Chondrocyte (in vitro differentiated cells): Measurements from ENCODE around the gene P2RX1. TPM values are rescaled to one million over a fixed set of nuclear protein-coding genes. Genes with fewer than 3 reads are reported as not detected.

Experiments used
- DNase-seq: peaks from one replicate; pipeline ENCODE4 v3.0.0; 2021; ENCODE audit warnings: mixed read lengths, low spot score
- H3K27ac Mint-ChIP-seq: one replicate; pipeline ENCODE4 v1.8.0; 2021; ENCODE audit warnings: mild to moderate bottlenecking, moderate library complexity, mixed read lengths; ENCODE audit not compliant: unreplicated experiment
- H3K27me3 Mint-ChIP-seq: 2 replicates; pipeline ENCODE4 v1.8.0; 2021; ENCODE audit warnings: low read depth, mixed read lengths
- H3K36me3 Mint-ChIP-seq: 2 replicates; pipeline ENCODE4 v1.8.0; 2021; ENCODE audit warnings: low read depth, mixed read lengths
- H3K4me1 Mint-ChIP-seq: 2 replicates; pipeline ENCODE4 v1.8.0; 2021; ENCODE audit warnings: low read depth, mild to moderate bottlenecking, mixed read lengths
- H3K4me3 Mint-ChIP-seq: one replicate; pipeline ENCODE4 v1.8.0; 2021; ENCODE audit warnings: mild to moderate bottlenecking, moderate library complexity, mixed read lengths; ENCODE audit not compliant: unreplicated experiment
- H3K9me3 Mint-ChIP-seq: 2 replicates; pipeline ENCODE4 v1.8.0; 2021; ENCODE audit warnings: low read depth, mixed read lengths
- CTCF ChIP-seq: fragments of 200-600 bp; sonication (generic); IDR thresholded peaks from 2 replicates; pipeline ENCODE4 v1.5.0; 2021; ENCODE audit warnings: antibody characterized with exemption, mild to moderate bottlenecking, moderate library complexity
- total RNA-seq: library from RNA; stranded (reverse); gene quantifications from 3 replicates; pipeline ENCODE4 v1.2.1, GENCODE V29; 2021

Gene P2RX1
- total RNA-seq, 1 donor from 2014 or later: not detected

- peak overlapping the region; percentile 57 for H3K27ac Mint-ChIP-seq
- DNase-seq: no peak
- no peak overlapping the region for H3K4me3 Mint-ChIP-seq
- no peaks in the 10 kb centered on the region for H3K9me3 Mint-ChIP-seq
- H3K36me3 Mint-ChIP-seq: no peaks in the 10 kb centered on the region
- H3K4me1 Mint-ChIP-seq: peaks cover 45% of the 10 kb centered on the region
- no peak for TF ChIP-seq CTCF
- H3K27me3 Mint-ChIP-seq: no peaks in the 10 kb centered on the region
Observed at GRCh38 chr17:3885271-3885670, 31.0 kb downstream of the P2RX1 start.

GRCh38 chr17:3884188-3884587 lies 32.1 kb downstream of the P2RX1 start:
- no peak for TF ChIP-seq CTCF
- no peak for DNase-seq
- Mint-ChIP-seq H3K36me3 (no peaks in the 10 kb centered on the region), H3K27ac (no peak overlapping the region), H3K9me3 (no peaks in the 10 kb centered on the region), H3K4me3 (no peak overlapping the region), H3K27me3 (no peaks in the 10 kb centered on the region), H3K4me1 (peaks cover 43% of the 10 kb centered on the region)

- TF ChIP-seq CTCF: no peak
- DNase-seq: no peak
- Mint-ChIP-seq H3K9me3 (no peaks in the 10 kb centered on the region), H3K36me3 (no peaks in the 10 kb centered on the region), H3K27ac (no peak overlapping the region), H3K4me3 (no peak overlapping the region), H3K4me1 (peaks cover 35% of the 10 kb centered on the region), H3K27me3 (no peaks in the 10 kb centered on the region)
Observed at GRCh38 chr17:3882276-3882675, 34.0 kb downstream of the P2RX1 start.

DNA sequence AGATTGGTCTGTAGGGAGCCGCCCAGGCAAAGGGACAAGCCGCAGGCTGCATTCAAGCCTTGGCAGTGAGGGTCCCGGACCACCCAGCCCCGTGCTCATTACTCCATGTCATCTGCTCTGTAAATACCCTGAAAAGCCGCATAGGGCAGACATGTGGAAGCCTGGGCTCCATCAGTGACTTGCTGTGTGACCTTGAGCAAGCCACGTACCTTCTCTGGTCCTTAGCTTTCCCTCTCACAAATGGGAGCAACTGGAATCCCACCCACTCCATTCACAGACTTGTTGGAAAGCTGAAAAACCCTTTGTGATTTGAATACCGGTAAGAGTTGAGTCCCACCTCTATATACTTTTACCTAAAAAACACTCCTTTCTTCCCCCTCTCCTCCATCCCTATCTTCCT lies 35.3 kb downstream of the P2RX1 start:
- Mint-ChIP-seq H3K4me3 (no peak overlapping the region), H3K27ac (no peak overlapping the region), H3K9me3 (no peaks in the 10 kb centered on the region), H3K27me3 (no peaks in the 10 kb centered on the region), H3K4me1 (peaks cover 25% of the 10 kb centered on the region), H3K36me3 (no peaks in the 10 kb centered on the region)
- TF ChIP-seq CTCF: no peak
- no peak for DNase-seq

GRCh38 chr17:3879591-3880417 lies 36.5 kb downstream of the P2RX1 start:
- Mint-ChIP-seq H3K36me3 (peaks cover 3% of the 10 kb centered on the region), H3K27ac (peak overlapping the region; percentile 84), H3K4me3 (no peak overlapping the region), H3K4me1 (peaks cover 14% of the 10 kb centered on the region), H3K27me3 (no peaks in the 10 kb centered on the region), H3K9me3 (no peaks in the 10 kb centered on the region)
- peak; percentile 8 for TF ChIP-seq CTCF
- no peak for DNase-seq
